Neural cell (in vitro differentiated cells): ENCODE results near the gene SORCS1.

Experiments used
- EP300 ChIP-seq: fragments of 450-650 bp; conservative IDR thresholded peaks from 2 replicates; pipeline ENCODE4 v1.6.1; 2014; ENCODE audit warnings: antibody characterized with exemption, mild to moderate bottlenecking, moderate library complexity; ENCODE audit not compliant: poor library complexity, severe bottlenecking
- EZH2 ChIP-seq: fragments of 200-600, 300-800 bp; shearing (Covaris generic), sonication (generic); IDR thresholded peaks from 2 replicates; pipeline ENCODE4 v1.6.1; 2014; ENCODE audit warnings: antibody characterized with exemption, low read length, borderline replicate concordance, mild to moderate bottlenecking; ENCODE audit not compliant: insufficient read depth, poor library complexity, severe bottlenecking
- POLR2AphosphoS5 ChIP-seq: IDR thresholded peaks from 2 replicates; pipeline ENCODE4 v1.6.1; 2012
- RAD21 ChIP-seq: fragments of 450-650 bp; conservative IDR thresholded peaks from 2 replicates; pipeline ENCODE4 v1.6.1; 2014; ENCODE audit warnings: antibody characterized with exemption, mild to moderate bottlenecking, moderate library complexity
- SMC3 ChIP-seq: fragments of 450-650 bp; conservative IDR thresholded peaks from 2 replicates; pipeline ENCODE4 v1.6.1; 2014; ENCODE audit warnings: antibody characterized with exemption, mild to moderate bottlenecking, moderate library complexity; ENCODE audit not compliant: poor library complexity
- TAF1 ChIP-seq: IDR thresholded peaks from 2 replicates; pipeline ENCODE4 v1.6.1; 2012; ENCODE audit warnings: low read depth
- TF ChIP-seq, protein P1 (sequence below): fragments of 450-650 bp; IDR thresholded peaks from 2 replicates; pipeline ENCODE4 v1.5.1; 2014; ENCODE audit warnings: antibody characterized with exemption, mild to moderate bottlenecking, moderate library complexity; ENCODE audit not compliant: poor library complexity, severe bottlenecking
- TF ChIP-seq, protein P2 (sequence below): IDR thresholded peaks from 2 replicates; pipeline ENCODE4 v1.6.1; 2012; ENCODE audit warnings: borderline replicate concordance

DNA sequence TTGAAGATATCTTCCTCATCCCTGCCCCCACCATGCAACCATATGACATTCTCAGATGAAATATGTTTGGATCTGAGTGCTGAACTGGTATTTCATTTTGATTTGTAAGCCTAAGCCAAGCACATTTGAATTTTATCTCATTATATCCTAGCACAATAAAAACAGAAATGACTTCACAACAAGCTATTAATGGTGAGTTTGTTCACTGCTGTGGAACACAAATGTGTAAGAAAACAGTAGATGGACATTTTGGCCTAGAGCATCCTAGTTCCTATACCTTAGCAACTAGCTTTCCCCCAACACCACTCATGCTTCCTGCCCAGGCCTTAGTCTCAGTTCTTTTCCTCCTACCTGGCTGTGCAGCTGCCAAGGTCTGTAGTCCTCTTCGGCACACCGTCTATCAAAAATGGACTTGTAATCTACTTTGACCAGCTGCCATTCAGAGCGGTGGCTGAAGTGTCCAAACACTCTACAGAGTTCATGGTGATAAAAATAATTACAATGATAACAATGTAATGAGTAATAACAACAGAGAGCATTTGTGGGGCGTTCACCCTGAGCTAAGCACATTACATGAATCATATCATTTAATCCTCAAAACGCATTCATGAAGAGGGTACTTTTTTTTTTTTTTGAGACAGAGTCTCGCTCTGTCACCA, 491.9 kb downstream of the SORCS1 start:
- TF ChIP-seq, protein P1, sequence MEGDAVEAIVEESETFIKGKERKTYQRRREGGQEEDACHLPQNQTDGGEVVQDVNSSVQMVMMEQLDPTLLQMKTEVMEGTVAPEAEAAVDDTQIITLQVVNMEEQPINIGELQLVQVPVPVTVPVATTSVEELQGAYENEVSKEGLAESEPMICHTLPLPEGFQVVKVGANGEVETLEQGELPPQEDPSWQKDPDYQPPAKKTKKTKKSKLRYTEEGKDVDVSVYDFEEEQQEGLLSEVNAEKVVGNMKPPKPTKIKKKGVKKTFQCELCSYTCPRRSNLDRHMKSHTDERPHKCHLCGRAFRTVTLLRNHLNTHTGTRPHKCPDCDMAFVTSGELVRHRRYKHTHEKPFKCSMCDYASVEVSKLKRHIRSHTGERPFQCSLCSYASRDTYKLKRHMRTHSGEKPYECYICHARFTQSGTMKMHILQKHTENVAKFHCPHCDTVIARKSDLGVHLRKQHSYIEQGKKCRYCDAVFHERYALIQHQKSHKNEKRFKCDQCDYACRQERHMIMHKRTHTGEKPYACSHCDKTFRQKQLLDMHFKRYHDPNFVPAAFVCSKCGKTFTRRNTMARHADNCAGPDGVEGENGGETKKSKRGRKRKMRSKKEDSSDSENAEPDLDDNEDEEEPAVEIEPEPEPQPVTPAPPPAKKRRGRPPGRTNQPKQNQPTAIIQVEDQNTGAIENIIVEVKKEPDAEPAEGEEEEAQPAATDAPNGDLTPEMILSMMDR = no peak
- TF ChIP-seq EZH2 (no peak), RAD21 (no peak), POLR2AphosphoS5 (no peak), EP300 (no peak), TAF1 (no peak), SMC3 (no peak)
- TF ChIP-seq, protein P2, sequence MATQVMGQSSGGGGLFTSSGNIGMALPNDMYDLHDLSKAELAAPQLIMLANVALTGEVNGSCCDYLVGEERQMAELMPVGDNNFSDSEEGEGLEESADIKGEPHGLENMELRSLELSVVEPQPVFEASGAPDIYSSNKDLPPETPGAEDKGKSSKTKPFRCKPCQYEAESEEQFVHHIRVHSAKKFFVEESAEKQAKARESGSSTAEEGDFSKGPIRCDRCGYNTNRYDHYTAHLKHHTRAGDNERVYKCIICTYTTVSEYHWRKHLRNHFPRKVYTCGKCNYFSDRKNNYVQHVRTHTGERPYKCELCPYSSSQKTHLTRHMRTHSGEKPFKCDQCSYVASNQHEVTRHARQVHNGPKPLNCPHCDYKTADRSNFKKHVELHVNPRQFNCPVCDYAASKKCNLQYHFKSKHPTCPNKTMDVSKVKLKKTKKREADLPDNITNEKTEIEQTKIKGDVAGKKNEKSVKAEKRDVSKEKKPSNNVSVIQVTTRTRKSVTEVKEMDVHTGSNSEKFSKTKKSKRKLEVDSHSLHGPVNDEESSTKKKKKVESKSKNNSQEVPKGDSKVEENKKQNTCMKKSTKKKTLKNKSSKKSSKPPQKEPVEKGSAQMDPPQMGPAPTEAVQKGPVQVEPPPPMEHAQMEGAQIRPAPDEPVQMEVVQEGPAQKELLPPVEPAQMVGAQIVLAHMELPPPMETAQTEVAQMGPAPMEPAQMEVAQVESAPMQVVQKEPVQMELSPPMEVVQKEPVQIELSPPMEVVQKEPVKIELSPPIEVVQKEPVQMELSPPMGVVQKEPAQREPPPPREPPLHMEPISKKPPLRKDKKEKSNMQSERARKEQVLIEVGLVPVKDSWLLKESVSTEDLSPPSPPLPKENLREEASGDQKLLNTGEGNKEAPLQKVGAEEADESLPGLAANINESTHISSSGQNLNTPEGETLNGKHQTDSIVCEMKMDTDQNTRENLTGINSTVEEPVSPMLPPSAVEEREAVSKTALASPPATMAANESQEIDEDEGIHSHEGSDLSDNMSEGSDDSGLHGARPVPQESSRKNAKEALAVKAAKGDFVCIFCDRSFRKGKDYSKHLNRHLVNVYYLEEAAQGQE = no peak
